ENCODE data around the gene RHOH. TPM values are rescaled to one million over a fixed set of nuclear protein-coding genes. Genes with fewer than 3 reads are reported as not detected.

Gene RHOH
- total RNA-seq, 1 experiment from 2014 or later = not detected

- Histone ChIP-seq H3K27ac (no peak overlapping the region), H3K9me3 (replicated peaks) (no peaks in the 10 kb centered on the region), H3K27me3 (replicated peaks) (no peaks in the 10 kb centered on the region), H3K36me3 (no peaks in the 10 kb centered on the region), H3K4me1 (replicated peaks) (peaks cover 31% of the 10 kb centered on the region), H3K4me3 (no peak overlapping the region)
- no peak for DNase-seq (ENCODE audit: low read depth in 1 of 2, low spot score in 2 of 2)
These were observed 61.8 kb downstream of the RHOH start for GRCh38 chr4:40258627-40259026.

- Histone ChIP-seq H3K4me1 (replicated peaks) (peaks cover 2% of the 10 kb centered on the region), H3K36me3 (no peaks in the 10 kb centered on the region), H3K4me3 (no peak overlapping the region), H3K27ac (no peak overlapping the region), H3K27me3 (replicated peaks) (no peaks in the 10 kb centered on the region), H3K9me3 (replicated peaks) (no peaks in the 10 kb centered on the region)
- no peak for DNase-seq (ENCODE audit: low read depth in 1 of 2, low spot score in 2 of 2)
These were observed 64.6 kb downstream of the RHOH start for GRCh38 chr4:40261231-40262076.

- Histone ChIP-seq H3K27ac (no peak overlapping the region), H3K9me3 (replicated peaks) (no peaks in the 10 kb centered on the region), H3K27me3 (replicated peaks) (no peaks in the 10 kb centered on the region), H3K4me3 (no peak overlapping the region), H3K4me1 (replicated peaks) (no peaks in the 10 kb centered on the region; the same call in 1 of the 2 replicates), H3K36me3 (no peaks in the 10 kb centered on the region)
- no peak for DNase-seq (ENCODE audit: low read depth in 1 of 2, low spot score in 2 of 2)
These were observed 65.3 kb downstream of the RHOH start for GRCh38 chr4:40262077-40262528.

- Histone ChIP-seq H3K27me3 (replicated peaks) (no peaks in the 10 kb centered on the region), H3K27ac (no peak overlapping the region), H3K4me1 (replicated peaks) (no peaks in the 10 kb centered on the region; the same call in 1 of the 2 replicates), H3K4me3 (no peak overlapping the region), H3K9me3 (replicated peaks) (no peaks in the 10 kb centered on the region), H3K36me3 (no peaks in the 10 kb centered on the region)
- DNase-seq (ENCODE audit: low read depth in 1 of 2, low spot score in 2 of 2) = no peak
These were observed 66.0 kb downstream of the RHOH start for GRCh38 chr4:40262861-40263260.

- no peaks in the 10 kb centered on the region for H3K36me3 ChIP-seq
- no peak for DNase-seq (ENCODE audit: low read depth in 1 of 2, low spot score in 2 of 2)
- no peaks in the 10 kb centered on the region for H3K27me3 ChIP-seq (replicated peaks)
- no peaks in the 10 kb centered on the region for H3K9me3 ChIP-seq (replicated peaks)
- no peaks in the 10 kb centered on the region for H3K4me1 ChIP-seq (replicated peaks)
- H3K4me3 ChIP-seq = no peak overlapping the region
- H3K27ac ChIP-seq = no peak overlapping the region
These were observed 67.7 kb downstream of the RHOH start for GRCh38 chr4:40264497-40264896.

GRCh38 chr4:40264995-40265909, 68.4 kb downstream of the RHOH start:
- H3K27ac ChIP-seq = no peak overlapping the region
- no peaks in the 10 kb centered on the region for H3K27me3 ChIP-seq (replicated peaks)
- DNase-seq (ENCODE audit: low read depth in 1 of 2, low spot score in 2 of 2) = no peak
- H3K4me1 ChIP-seq (replicated peaks) = no peaks in the 10 kb centered on the region
- H3K9me3 ChIP-seq (replicated peaks) = no peaks in the 10 kb centered on the region
- H3K4me3 ChIP-seq = no peak overlapping the region
- no peaks in the 10 kb centered on the region for H3K36me3 ChIP-seq

GRCh38 chr4:40265910-40266274, 69.1 kb downstream of the RHOH start:
- Histone ChIP-seq H3K36me3 (no peaks in the 10 kb centered on the region), H3K4me1 (replicated peaks) (no peaks in the 10 kb centered on the region), H3K4me3 (no peak overlapping the region), H3K27ac (no peak overlapping the region), H3K9me3 (replicated peaks) (no peaks in the 10 kb centered on the region), H3K27me3 (replicated peaks) (no peaks in the 10 kb centered on the region)
- DNase-seq (ENCODE audit: low read depth in 1 of 2, low spot score in 2 of 2) = no peak

GRCh38 chr4:40269133-40269532, 72.3 kb downstream of the RHOH start:
- no peak for DNase-seq (ENCODE audit: low read depth in 1 of 2, low spot score in 2 of 2)
- Histone ChIP-seq H3K4me3 (no peak overlapping the region), H3K9me3 (replicated peaks) (no peaks in the 10 kb centered on the region), H3K27me3 (replicated peaks) (no peaks in the 10 kb centered on the region), H3K27ac (no peak overlapping the region), H3K36me3 (no peaks in the 10 kb centered on the region), H3K4me1 (replicated peaks) (no peaks in the 10 kb centered on the region)

GRCh38 chr4:40270609-40271008, 73.8 kb downstream of the RHOH start:
- Histone ChIP-seq H3K27me3 (replicated peaks) (no peaks in the 10 kb centered on the region), H3K9me3 (replicated peaks) (no peaks in the 10 kb centered on the region), H3K4me3 (no peak overlapping the region), H3K4me1 (replicated peaks) (no peaks in the 10 kb centered on the region), H3K36me3 (no peaks in the 10 kb centered on the region), H3K27ac (no peak overlapping the region)
- no peak for DNase-seq (ENCODE audit: low read depth in 1 of 2, low spot score in 2 of 2)

- Histone ChIP-seq H3K4me1 (replicated peaks) (no peaks in the 10 kb centered on the region), H3K27me3 (replicated peaks) (no peaks in the 10 kb centered on the region), H3K36me3 (no peaks in the 10 kb centered on the region), H3K9me3 (replicated peaks) (no peaks in the 10 kb centered on the region), H3K4me3 (no peak overlapping the region), H3K27ac (no peak overlapping the region)
- no peak for DNase-seq (ENCODE audit: low read depth in 1 of 2, low spot score in 2 of 2)
These were observed 78.4 kb downstream of the RHOH start for GRCh38 chr4:40275065-40275730.

- no peaks in the 10 kb centered on the region for H3K4me1 ChIP-seq (replicated peaks)
- no peak overlapping the region for H3K27ac ChIP-seq
- no peaks in the 10 kb centered on the region for H3K36me3 ChIP-seq
- H3K27me3 ChIP-seq (replicated peaks) = no peaks in the 10 kb centered on the region
- DNase-seq (ENCODE audit: low read depth in 1 of 2, low spot score in 2 of 2) = no peak
- no peaks in the 10 kb centered on the region for H3K9me3 ChIP-seq (replicated peaks)
- no peak overlapping the region for H3K4me3 ChIP-seq
These were observed 79.7 kb downstream of the RHOH start for GRCh38 chr4:40276546-40276945.

GRCh38 chr4:40280586-40280985, 83.8 kb downstream of the RHOH start:
- Histone ChIP-seq H3K4me1 (replicated peaks) (peaks cover 7% of the 10 kb centered on the region), H3K4me3 (no peak overlapping the region), H3K27ac (no peak overlapping the region), H3K9me3 (replicated peaks) (no peaks in the 10 kb centered on the region), H3K36me3 (no peaks in the 10 kb centered on the region), H3K27me3 (replicated peaks) (no peaks in the 10 kb centered on the region)
- DNase-seq (ENCODE audit: low read depth in 1 of 2, low spot score in 2 of 2) = no peak

GRCh38 chr4:40281099-40281498, 84.3 kb downstream of the RHOH start:
- no peaks in the 10 kb centered on the region for H3K27me3 ChIP-seq (replicated peaks)
- H3K36me3 ChIP-seq = no peaks in the 10 kb centered on the region
- H3K9me3 ChIP-seq (replicated peaks) = no peaks in the 10 kb centered on the region
- no peak overlapping the region for H3K27ac ChIP-seq
- no peak overlapping the region for H3K4me3 ChIP-seq
- H3K4me1 ChIP-seq (replicated peaks) = peaks cover 7% of the 10 kb centered on the region
- no peak for DNase-seq (ENCODE audit: low read depth in 1 of 2, low spot score in 2 of 2)

All from SJSA1 (cell line).